GM21619 (cell line): ENCODE data around the gene KCNJ11.

Source experiments
- ATAC-seq: cut with Tn5 transposase; IDR thresholded peaks from one replicate; pipeline ENCODE4 v1.9.1; 2021; ENCODE audit not compliant: unreplicated experiment

The KCNJ11 gene

DNA sequence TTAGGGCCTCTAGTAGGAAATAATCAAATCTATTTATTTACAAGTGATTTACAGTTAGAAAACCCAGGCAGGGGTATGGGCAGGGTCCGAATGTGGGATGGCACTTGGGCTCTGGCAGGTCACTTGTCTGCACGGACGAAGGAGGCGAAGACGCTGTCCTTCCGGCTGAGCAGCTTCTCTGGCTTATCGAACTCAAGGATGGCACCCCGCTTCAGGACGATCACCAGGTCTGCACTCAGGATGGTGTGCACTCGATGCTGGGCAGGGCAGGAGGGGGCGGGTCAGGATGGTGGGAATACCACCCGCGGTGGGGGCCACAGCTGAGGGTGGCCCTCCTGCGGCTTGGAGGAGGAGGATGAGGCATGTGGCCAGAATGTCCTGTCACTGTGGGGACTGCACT, 4.4 kb upstream of the KCNJ11 start:
- ATAC-seq: no peak

DNA sequence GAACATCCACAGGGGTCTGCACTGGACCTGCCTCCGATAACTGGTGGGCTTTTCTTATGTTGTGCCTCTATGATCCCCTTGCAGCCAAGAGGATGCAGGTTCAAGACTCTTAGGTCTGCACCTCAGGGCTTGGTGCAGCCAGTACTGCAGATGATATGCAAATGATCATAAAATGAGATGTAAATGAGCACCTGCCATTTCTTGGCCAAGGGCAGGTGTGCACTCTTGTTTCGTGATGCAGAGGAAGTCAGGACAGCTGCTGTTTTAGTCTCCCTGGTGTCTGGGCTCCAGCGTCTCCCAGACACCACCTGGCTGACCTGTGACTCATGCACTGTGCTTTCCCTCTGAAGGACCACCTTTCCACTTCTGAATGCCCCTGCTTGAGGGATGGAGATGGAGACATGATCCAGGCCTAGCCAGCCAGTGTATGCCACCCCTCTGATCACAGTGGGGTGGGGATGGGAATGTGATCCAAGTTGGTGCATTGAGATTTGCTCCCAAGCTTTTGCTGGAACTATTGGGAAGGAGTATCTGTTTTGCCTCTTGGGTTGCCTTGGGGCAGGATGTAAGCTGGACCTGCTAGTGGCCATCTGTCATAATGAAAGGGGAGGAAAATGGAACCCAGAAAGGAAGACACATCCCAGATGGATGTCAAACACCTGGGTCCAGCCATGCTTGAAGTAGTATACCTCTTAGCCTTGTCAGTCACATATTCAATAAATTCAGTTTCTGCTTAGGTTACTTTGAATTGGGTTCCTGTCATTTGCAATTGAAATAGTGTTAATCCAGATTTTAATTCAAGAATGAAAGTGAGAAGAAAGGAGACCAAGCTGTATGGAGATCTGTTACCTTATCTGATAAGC, 3.3 kb upstream of the KCNJ11 start:
- ATAC-seq: no peak

DNA sequence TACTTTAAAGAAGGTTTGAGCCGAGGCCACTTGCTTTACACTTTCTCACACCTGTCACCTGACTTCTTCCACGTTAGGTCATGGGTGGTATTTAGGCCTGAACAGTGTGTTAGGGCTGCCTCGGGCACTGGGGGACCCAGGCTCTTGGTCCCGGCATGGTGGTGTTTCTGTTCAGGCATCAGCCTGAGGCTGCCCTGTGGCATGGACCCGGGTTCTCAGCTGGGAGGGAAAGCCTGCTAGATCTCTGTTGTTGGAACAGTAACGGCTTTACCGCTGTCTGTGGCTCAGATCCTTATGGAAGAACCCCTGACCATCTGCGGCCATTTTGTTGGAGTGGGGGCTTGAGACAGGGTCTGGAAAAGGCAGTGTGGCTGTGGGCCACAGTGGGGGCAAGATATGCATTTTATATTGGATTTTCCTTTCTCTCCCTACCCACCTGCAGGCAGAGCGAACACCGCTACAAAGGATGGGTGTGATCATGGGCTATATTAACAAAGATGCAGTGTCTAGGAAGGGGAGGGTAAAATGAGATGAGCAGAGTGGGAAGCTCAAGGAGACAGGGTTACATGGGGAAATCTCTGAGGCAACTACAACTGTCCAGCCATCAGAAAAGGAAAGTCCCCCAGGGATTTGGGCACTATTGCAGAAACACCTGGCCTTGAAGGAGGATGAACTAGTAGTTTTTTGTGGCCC, 1.6 kb upstream of the KCNJ11 start:
- no peak for ATAC-seq

GRCh38 chr11:17389211-17389956, 925 bp upstream of the KCNJ11 start:
- ATAC-seq: peak; percentile 63

DNA sequence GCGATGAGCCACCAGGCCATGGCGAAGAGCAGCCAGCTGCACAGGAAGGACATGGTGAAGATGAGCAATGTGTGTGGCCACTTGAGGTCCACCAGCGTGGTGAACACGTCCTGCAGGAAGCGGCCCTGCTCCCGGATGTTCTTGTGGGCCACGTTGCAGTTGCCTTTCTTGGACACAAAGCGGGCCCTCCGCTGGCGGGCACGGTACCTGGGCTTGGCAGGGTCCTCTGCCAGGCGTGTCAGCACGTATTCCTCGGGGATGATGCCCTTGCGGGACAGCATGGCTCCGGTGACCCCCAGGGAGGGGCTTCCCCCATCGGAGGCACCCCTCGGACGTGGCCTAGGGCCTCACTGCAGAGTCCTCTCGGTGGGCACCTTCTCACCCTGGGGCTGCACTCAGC, 648 bp downstream of the KCNJ11 start:
- no peak for ATAC-seq

- no peak for ATAC-seq
Measured at GRCh38 chr11:17387254-17387653, 1.2 kb downstream of the KCNJ11 start.

DNA sequence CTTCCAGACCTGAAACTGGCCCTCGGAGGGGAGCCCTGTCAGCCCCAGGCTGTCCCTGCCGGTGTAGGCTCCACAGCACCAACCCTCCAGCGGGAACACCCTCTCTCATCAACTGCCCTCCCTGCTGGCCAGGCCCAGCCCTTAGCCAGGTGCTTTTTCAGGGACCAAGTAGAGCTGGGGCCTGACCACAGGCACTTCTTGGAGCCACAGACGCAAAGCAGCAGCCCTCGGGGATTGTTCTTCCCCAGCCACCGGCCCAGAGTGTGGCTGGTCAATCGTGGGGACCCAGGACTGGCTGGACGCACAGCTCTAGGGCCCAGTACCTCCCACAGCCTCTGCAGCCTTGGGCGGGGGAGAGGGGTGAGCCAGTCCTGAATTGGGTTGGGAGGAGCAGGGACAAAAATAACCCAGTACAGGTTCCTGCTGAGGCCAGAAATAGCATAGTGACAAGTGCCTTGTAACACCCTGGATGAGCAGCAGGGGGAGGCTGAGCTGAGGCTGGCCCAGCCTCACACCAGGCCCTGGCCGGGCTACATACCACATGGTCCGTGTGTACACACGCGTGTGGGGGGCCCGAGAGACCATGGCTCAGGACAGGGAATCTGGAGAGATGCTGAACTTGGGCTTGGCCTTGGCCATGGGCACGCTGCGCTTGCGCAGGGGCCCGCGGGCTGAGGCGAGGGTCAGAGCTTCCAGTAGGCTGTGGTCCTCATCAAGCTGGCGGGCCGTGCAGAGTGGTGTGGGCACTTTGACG, 2.0 kb downstream of the KCNJ11 start:
- ATAC-seq: peak; percentile 50

- no peak for ATAC-seq
Measured at GRCh38 chr11:17385926-17386325, 2.5 kb downstream of the KCNJ11 start.

- no peak for ATAC-seq
Measured at GRCh38 chr11:17385492-17385891, 3.0 kb downstream of the KCNJ11 start.

- ATAC-seq: no peak
Measured at GRCh38 chr11:17384002-17384511, 4.4 kb downstream of the KCNJ11 start.

GRCh38 chr11:17383461-17383860, 5.0 kb downstream of the KCNJ11 start:
- no peak for ATAC-seq

GRCh38 chr11:17382046-17382728, 6.3 kb downstream of the KCNJ11 start:
- no peak for ATAC-seq

- no peak for ATAC-seq
Measured at GRCh38 chr11:17381156-17381555, 7.3 kb downstream of the KCNJ11 start.

DNA sequence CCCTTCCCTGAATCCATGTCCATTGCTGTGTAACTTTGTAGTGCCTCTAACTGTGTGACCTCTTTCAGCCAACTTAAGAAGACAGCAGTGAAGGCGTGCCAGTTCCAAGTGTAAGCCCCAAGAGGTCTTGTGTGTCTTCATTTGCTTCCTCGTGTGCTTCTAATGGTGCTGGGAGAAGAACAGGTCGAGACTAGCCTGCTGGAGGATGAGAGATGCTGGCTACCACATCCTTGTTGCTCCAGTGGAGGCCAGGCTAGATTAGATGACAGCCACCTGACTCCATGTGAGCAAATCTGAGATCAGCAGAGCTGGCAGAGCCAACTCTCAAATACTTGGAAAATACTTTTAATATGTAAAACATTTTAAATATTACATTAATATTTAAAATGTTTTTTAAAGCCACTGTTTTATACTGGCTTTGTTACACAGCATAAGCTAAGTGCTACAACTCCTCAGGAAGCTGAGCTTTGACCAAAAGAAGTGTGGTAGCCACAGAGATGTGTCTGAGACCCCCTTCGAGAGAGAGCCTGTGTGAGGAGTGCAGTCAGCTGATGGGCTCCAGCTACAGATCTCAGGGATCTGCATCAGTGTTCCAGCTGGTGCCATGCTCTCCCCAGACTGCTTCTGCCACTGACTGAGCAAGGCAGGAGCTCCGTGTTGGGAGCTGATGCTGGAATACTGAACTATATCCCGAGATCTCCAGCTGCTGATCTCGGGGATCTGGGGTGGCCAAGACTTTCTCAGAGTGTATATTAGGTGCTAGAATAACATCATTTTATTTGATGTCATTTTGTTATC, 8.9 kb downstream of the KCNJ11 start:
- no peak for ATAC-seq

DNA sequence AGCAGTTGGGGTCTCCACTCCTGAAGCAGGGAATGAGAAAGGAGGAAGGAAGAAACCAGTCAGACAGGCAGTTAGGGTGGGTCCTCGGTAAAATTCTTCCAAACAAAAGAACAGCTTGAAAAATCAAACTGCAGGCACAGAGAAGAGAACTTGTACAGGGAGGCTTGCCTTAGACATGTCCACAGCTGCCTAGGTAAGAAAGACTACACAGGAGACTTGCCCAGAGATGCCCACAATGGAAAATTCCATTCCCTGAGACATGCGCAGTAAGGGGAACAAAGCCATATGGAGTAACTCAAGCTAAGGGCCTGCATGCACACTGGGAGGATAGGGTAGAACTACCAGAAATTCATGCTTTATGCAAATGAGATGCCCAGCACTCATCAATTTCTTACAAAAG, 9.8 kb downstream of the KCNJ11 start:
- ATAC-seq: no peak

DNA sequence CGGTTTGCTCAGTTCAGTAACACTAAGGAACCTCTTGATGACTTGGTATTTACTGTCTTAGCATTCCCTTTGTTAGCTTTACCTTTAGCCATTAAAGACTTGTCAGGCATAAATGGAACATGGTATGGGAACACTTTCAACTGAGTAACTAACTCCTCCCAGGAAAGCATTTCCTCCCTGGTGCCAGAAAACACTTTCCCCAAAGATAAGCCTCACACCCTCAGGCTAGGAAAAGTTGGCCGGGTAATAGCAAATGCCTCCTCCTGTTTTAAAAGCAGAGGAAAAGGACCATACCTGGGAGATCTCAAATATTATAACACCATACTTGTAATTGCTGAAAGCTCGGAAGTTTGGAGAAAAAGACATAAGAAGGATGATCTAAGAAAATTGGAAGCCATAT, 12.0 kb downstream of the KCNJ11 start:
- ATAC-seq: no peak

- no peak for ATAC-seq
Measured at GRCh38 chr11:17375547-17375946, 12.9 kb downstream of the KCNJ11 start.

GRCh38 chr11:17371614-17372013, 16.8 kb downstream of the KCNJ11 start:
- no peak for ATAC-seq

GRCh38 chr11:17369684-17370243, 18.7 kb downstream of the KCNJ11 start:
- ATAC-seq: no peak
